Endothelial cell of umbilical vein (primary cell): ENCODE results near the gene CDK9.

Source experiments
- GATA2 ChIP-seq: IDR thresholded peaks from 2 replicates; pipeline ENCODE4 v1.7.0; 2011; ENCODE audit warnings: low read depth, mild to moderate bottlenecking, moderate library complexity, mixed read lengths, low read length; ENCODE audit not compliant: insufficient read length, insufficient read depth
- MYC ChIP-seq: IDR thresholded peaks from one replicate; pipeline ENCODE4 v1.6.1; 2011; ENCODE audit warnings: mild to moderate bottlenecking, low read depth, low read length
- POLR2A ChIP-seq: IDR thresholded peaks from 2 replicates; pipeline ENCODE4 v1.6.1; 2012; ENCODE audit warnings: low read depth, mild to moderate bottlenecking, control low read depth, low read length
- POLR2AphosphoS5 ChIP-seq: IDR thresholded peaks from 2 replicates; pipeline ENCODE4 v1.6.1; 2012; ENCODE audit warnings: low read depth, mild to moderate bottlenecking, control low read depth, low read length, moderate library complexity; ENCODE audit not compliant: insufficient read depth
- TF ChIP-seq, protein P1 (sequence below), 2 donors: IDR thresholded peaks; 1 replicate in 1 of 2; 2 replicates in 1 of 2; pipeline ENCODE4 v1.5.1; 2011; ENCODE audit warnings: low read length in 2 of 2, mild to moderate bottlenecking in 2 of 2, moderate library complexity in 2 of 2, control low read depth in 1 of 2, inconsistent platforms in 1 of 2, low read depth in 1 of 2; ENCODE audit not compliant: insufficient read depth in 1 of 2; ENCODE audit errors: extremely low read depth in 1 of 2
- TF ChIP-seq, protein P2 (sequence below): IDR thresholded peaks from 2 replicates; pipeline ENCODE4 v1.6.1; 2011; ENCODE audit not compliant: insufficient read depth, insufficient read length

DNA sequence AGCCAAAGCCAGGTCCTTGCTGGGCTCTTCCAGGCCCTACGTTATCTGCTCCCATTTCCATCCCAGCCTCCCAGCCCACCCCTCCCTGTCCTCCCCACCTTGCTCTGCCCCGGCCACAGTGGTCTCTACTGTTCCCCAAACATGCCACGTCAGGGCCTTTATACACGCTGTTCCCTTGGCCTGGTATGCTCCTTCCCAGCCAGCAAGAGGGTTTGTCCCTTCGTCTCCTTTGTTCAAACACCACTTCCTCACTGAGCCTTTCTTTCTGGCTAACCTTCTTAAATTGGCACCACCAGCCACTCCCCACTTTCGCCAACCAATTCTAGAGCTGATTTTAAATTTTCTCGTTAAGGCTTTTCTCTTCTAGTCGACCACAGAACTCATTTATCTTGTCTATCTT is 17.1 kb upstream of the CDK9 start:
- TF ChIP-seq, protein P1, sequence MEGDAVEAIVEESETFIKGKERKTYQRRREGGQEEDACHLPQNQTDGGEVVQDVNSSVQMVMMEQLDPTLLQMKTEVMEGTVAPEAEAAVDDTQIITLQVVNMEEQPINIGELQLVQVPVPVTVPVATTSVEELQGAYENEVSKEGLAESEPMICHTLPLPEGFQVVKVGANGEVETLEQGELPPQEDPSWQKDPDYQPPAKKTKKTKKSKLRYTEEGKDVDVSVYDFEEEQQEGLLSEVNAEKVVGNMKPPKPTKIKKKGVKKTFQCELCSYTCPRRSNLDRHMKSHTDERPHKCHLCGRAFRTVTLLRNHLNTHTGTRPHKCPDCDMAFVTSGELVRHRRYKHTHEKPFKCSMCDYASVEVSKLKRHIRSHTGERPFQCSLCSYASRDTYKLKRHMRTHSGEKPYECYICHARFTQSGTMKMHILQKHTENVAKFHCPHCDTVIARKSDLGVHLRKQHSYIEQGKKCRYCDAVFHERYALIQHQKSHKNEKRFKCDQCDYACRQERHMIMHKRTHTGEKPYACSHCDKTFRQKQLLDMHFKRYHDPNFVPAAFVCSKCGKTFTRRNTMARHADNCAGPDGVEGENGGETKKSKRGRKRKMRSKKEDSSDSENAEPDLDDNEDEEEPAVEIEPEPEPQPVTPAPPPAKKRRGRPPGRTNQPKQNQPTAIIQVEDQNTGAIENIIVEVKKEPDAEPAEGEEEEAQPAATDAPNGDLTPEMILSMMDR (IDR thresholded peaks at IDR 0.05; ENCODE audit: extremely low read depth in 1 of 2, insufficient read depth in 1 of 2, low read depth in 1 of 2, low read length in 2 of 2), result no peak
- TF ChIP-seq POLR2A (peak; percentile 51), GATA2 (no peak), MYC (no peak), POLR2AphosphoS5 (peak; percentile 53)
- TF ChIP-seq, protein P2, sequence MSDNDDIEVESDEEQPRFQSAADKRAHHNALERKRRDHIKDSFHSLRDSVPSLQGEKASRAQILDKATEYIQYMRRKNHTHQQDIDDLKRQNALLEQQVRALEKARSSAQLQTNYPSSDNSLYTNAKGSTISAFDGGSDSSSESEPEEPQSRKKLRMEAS, result no peak
